ENCODE data around the gene PRPF38A.

The PRPF38A gene

DNA sequence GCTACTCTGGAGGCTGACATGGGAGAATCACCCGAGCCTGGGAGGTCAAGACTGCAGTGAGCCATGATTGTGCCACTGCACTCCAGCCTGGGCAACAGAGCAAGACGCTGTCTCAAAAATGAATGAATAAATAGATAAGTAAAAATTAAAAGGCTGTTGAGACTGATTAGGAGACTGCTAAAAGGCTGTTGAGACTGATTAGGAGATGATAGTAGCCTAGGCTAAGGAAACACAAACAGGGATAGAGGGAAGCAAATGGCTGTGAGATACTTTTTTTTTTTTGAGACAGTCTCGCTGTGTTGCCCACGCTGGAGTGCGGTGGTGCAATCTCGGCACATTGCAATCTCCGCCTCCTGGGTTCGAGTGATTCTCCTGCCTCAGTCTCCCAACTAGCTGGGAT is 28.4 kb downstream of the PRPF38A start:
- DNase-seq (ENCODE audit: low read depth), result no peak
- TF ChIP-seq, protein P1, sequence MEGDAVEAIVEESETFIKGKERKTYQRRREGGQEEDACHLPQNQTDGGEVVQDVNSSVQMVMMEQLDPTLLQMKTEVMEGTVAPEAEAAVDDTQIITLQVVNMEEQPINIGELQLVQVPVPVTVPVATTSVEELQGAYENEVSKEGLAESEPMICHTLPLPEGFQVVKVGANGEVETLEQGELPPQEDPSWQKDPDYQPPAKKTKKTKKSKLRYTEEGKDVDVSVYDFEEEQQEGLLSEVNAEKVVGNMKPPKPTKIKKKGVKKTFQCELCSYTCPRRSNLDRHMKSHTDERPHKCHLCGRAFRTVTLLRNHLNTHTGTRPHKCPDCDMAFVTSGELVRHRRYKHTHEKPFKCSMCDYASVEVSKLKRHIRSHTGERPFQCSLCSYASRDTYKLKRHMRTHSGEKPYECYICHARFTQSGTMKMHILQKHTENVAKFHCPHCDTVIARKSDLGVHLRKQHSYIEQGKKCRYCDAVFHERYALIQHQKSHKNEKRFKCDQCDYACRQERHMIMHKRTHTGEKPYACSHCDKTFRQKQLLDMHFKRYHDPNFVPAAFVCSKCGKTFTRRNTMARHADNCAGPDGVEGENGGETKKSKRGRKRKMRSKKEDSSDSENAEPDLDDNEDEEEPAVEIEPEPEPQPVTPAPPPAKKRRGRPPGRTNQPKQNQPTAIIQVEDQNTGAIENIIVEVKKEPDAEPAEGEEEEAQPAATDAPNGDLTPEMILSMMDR (IDR thresholded peaks at IDR 0.05; ENCODE audit: low read depth, low read length, missing control alignments), result no peak
- no peak overlapping the region for H3K4me3 ChIP-seq (ENCODE audit: low read depth, low read length)

DNA sequence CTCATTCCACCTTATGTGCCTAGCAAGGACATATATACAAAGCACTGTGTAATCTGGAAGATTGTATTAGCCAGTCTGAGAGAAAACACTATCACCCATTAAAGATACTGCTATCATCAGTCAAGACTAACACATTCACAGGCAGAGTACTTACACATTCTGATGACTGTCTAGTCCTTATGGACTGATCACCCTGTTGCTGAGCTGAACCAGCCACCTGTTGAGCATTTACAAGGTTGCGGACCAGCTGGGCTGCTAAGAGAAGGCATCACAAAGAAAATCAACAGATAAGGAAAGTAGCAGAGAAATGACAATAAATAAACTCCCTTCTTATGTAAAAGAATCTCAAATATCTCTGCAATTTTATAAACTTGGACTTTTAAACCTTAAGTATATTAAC is 30.8 kb downstream of the PRPF38A start:
- no peak for DNase-seq (ENCODE audit: low read depth)
- H3K4me3 ChIP-seq (ENCODE audit: low read depth, low read length), result no peak overlapping the region
- TF ChIP-seq, protein P1 (IDR thresholded peaks at IDR 0.05; ENCODE audit: low read depth, low read length, missing control alignments), result no peak

DNA sequence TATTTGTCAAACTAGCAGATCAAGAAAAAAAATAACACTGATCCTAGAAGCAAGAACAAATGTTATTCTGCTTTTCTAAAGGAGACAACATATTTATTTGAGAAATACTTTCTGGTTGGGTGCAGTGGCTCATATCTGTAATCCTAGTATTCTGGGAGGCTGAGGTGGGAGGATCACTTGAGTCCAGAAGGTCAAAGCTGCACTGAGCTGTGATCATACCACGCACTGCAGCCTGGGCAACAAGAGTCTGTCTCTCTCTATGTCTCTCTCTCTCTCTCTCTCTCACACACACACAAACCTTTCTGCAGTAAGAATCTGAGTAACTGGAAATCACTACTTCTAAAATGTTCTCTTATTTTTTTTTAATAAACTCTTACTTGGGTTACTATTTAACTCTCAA is 31.2 kb downstream of the PRPF38A start:
- H3K4me3 ChIP-seq (ENCODE audit: low read depth, low read length), result no peak overlapping the region
- DNase-seq (ENCODE audit: low read depth), result no peak
- TF ChIP-seq, protein P1 (IDR thresholded peaks at IDR 0.05; ENCODE audit: low read depth, low read length, missing control alignments), result no peak

DNA sequence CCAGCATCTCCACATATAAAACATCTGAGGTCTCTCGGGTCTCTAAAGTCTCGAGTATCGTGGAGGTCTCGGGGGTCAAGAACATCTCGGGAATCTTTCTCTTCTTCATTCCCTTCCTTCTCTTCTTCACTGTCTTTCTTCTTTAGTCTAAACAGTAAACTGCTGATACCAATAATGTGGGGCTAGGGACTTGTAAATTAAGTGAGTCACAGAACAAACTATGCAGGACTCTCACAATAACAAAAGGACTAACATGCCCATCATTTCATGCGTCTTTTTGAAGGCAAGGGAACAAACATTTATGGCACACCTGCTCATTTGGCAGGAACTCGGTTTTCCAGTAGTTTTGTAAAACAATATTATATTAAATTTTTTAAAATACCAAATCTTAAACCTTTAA is 32.4 kb downstream of the PRPF38A start:
- TF ChIP-seq, protein P1 (IDR thresholded peaks at IDR 0.05; ENCODE audit: low read depth, low read length, missing control alignments), result no peak
- no peak overlapping the region for H3K4me3 ChIP-seq (ENCODE audit: low read depth, low read length)
- DNase-seq (ENCODE audit: low read depth), result no peak

DNA sequence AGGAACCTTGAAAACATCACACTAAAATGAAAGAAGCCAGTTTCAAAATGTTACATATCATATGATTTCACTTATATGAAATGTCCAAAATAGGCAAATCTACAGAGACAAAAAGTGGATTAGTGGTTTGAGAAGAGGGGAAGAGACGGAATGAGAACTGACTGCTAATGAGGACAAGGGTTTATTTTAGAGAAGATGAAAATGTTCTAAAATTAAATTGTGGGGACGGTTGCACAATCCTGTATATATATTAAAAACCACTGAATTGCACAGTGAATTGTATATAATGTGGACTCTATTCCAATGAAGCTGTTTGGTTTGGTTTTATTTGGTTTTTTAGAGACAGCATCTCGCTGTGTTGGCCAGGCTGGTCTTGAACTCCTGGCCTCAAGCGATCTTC is 35.6 kb downstream of the PRPF38A start:
- no peak overlapping the region for H3K4me3 ChIP-seq (ENCODE audit: low read depth, low read length)
- no peak for DNase-seq (ENCODE audit: low read depth)
- TF ChIP-seq, protein P1 (IDR thresholded peaks at IDR 0.05; ENCODE audit: low read depth, low read length, missing control alignments), result no peak

DNA sequence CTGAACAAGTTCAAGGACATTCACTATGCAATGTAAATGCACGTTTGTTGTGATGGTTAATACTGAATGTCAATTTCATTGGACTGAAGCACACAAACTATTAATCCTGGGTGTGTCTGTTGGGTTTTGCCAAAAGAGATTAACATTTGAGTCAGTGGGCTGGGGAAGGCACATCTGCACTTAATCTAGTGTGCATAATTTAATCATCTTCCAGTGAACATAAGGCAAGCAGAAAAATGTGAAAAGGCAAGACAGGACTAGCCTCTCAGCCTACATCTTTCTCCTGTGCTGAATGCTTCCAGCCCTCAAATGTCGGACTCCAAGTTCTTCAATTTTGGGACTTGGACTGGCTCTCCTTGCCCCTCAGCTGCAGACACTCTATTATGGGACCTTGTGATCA is 40.1 kb downstream of the PRPF38A start:
- DNase-seq (ENCODE audit: low read depth), result no peak
- TF ChIP-seq, protein P1 (IDR thresholded peaks at IDR 0.05; ENCODE audit: low read depth, low read length, missing control alignments), result no peak
- no peak overlapping the region for H3K4me3 ChIP-seq (ENCODE audit: low read depth, low read length)

DNA sequence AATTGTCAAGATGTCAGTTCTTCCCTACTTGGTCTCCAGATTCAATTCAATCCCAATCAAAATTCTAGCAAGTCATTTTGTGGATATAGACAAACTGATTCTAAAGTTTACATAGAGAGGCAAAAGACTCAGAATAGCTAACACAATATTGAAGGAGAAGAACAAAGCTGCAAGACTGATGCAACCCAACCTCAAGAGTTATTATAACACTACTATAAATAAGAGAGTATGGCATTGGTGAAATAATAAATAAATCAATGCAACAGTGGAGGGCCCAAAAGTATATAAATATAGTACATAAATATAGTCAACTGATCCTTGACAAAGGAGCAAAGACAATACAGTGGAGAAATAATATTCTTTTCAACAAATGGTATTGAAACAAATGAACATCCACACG is 49.7 kb downstream of the PRPF38A start:
- H3K4me3 ChIP-seq (ENCODE audit: low read depth, low read length), result no peak overlapping the region
- no peak for DNase-seq (ENCODE audit: low read depth)
- TF ChIP-seq, protein P1 (IDR thresholded peaks at IDR 0.05; ENCODE audit: low read depth, low read length, missing control alignments), result no peak

Measured in GM12864 (cell line).